Fibroblast of mammary gland (primary cell): ENCODE measurements around the gene STAT2.

Experiments
- DNase-seq: peaks from one replicate; pipeline ENCODE4 v3.0.0-alpha.2; 2010; ENCODE audit warnings: low read depth
- H3K4me3 ChIP-seq: 2 replicates; pipeline ENCODE4 v1.5.1; 2011; ENCODE audit warnings: low read depth, mild to moderate bottlenecking, low read length, moderate library complexity; ENCODE audit not compliant: control insufficient read depth
- TF ChIP-seq, protein P1 (sequence below): conservative IDR thresholded peaks from 2 replicates; pipeline ENCODE4 v1.5.1; 2011; ENCODE audit warnings: low read depth, low read length, inconsistent platforms; ENCODE audit not compliant: control insufficient read depth, insufficient read depth

The STAT2 gene

DNA sequence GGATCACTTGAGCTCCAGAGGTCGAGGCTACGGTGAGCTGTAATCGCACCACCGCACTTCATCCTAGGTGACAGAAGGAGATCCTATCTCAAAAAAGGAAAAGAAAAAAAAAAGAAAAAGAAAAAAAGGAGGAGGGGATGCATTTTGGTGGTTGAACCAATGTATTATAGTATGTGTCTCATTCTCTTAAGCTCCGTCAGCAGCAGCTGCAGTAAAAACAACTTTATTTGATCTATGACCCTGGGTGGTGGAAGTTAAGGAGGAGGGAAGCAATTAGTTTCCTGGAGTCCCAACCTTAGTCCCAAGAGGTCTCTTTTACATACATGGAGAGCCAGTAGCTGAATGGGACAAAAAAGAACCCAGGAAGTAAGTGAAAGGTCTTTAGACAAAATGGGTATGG lies 29.5 kb upstream of the STAT2 start:
- TF ChIP-seq, protein P1, sequence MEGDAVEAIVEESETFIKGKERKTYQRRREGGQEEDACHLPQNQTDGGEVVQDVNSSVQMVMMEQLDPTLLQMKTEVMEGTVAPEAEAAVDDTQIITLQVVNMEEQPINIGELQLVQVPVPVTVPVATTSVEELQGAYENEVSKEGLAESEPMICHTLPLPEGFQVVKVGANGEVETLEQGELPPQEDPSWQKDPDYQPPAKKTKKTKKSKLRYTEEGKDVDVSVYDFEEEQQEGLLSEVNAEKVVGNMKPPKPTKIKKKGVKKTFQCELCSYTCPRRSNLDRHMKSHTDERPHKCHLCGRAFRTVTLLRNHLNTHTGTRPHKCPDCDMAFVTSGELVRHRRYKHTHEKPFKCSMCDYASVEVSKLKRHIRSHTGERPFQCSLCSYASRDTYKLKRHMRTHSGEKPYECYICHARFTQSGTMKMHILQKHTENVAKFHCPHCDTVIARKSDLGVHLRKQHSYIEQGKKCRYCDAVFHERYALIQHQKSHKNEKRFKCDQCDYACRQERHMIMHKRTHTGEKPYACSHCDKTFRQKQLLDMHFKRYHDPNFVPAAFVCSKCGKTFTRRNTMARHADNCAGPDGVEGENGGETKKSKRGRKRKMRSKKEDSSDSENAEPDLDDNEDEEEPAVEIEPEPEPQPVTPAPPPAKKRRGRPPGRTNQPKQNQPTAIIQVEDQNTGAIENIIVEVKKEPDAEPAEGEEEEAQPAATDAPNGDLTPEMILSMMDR, result no peak
- no peak overlapping the region for H3K4me3 ChIP-seq
- no peak for DNase-seq

DNA sequence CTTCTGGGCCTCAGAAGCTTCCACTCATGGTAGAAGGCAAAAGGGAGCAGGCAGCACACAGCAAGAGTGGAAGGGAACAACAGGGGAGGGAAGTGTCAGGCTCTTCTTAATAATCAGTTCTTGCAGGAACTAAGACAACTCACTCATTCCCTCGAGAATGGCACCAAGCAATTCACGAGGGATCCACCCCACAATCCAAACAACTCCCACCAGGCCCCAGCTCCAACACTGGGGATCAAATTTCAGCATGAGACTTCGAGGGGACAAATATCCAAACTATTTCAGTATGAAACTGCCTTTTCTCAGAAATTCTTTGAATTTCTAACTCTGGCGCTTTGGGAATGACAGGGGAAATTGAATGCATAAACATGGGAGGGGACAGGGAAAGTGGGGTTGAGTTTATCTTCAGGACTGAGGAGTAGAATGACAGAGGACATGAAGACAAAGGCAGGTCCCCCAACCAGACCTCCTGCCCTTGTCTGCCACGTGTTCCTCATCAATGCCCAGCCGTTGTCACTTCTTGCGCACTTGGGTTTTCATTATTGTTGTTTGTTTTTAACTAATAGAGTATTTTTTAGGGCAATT lies 27.3 kb upstream of the STAT2 start:
- DNase-seq, result peak; percentile 9
- no peak overlapping the region for H3K4me3 ChIP-seq
- TF ChIP-seq, protein P1, result no peak

DNA sequence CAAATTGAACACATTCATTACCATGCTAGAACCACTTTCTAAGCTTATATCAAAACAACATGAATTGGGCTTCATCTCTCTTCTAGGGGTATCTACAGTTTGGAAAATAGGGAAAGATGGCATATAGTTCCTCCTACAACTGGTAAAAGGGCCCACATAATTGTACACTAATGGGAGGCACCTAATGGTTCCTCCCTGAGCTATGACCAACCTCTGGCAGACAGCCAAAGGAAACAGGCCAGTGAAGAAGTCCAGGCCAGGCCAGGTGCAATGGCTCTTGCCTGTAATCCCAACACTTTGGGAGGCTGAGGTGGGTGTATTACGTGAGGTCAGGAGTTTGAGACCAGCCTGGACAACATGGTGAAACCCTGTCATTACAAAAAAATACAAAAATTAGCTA lies 26.0 kb upstream of the STAT2 start:
- TF ChIP-seq, protein P1, result no peak
- peak; percentile 10 for DNase-seq
- no peak overlapping the region for H3K4me3 ChIP-seq

DNA sequence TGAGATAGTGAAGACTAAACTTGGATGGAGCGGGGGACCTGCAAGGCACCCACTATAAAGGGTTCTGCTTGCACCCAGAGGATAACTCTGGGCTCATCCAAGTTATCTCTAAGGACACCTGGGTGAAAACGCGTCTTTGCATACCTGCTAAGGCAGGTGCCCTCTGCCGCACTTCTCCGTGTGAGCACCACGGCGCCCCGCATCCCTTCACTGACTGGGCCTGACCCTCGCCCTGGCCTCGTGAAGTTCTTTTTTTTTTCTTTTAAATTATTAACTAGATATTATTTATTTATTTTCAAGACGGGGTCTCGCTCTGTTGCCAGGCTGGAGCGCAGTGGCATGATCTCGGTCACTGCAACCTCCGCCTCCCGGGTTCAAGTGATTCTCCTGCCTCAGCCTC lies 22.7 kb upstream of the STAT2 start:
- DNase-seq, result no peak
- H3K4me3 ChIP-seq, result no peak overlapping the region
- TF ChIP-seq, protein P1, result no peak

DNA sequence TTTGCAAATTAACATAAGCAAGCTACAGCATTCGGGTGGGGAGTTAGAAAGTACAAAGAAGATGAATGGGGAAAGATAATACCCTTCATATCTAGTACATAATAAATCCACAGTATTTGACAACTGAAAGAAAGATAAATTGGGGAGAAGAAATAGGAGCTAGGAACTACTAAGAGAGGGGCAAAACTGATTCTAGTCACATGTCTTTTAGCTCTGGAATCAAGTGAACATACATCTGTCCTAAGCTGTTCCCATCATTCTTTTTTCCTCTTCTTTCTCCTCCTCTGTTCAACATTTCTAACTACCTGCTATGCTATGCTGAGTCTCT lies 18.0 kb upstream of the STAT2 start:
- H3K4me3 ChIP-seq, result no peak overlapping the region
- TF ChIP-seq, protein P1, result no peak
- no peak for DNase-seq

DNA sequence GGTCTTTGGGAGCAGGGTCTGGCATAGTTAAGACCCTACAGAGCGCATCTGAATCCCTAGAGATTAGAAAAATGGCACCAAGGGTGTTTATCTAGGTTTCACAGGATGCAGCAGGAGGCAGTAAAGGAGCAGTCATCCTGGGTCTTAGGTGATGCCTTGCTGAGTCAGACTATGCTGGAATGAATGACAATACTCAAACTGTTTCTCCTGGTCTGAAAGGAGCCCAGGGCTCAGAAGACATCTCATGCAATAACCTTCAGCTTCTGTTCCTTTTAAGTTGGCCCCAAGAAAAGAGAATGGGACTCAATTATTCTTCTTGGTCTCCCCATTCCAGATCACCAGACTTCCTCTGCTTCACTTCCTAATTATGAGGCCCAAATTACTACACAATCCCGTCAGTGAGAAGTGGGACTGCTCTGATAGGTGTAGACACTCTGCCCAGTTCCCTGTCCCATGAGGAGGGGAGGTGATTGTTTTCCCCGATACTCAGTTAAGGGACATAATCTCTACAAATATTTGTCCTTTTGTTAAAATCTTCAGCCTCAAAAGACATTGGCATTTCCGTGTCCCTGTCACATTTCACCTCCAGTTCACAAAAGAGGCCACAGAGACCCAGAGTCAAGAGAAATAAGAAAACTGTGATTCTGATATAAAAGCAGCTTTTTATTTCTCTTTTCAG lies 17.5 kb upstream of the STAT2 start:
- H3K4me3 ChIP-seq, result no peak overlapping the region
- TF ChIP-seq, protein P1, result peak; percentile 21
- DNase-seq, result peak; percentile 55
